Osteocyte (in vitro differentiated cells): ENCODE data around the gene U2AF2. TPM values are rescaled to one million over a fixed set of nuclear protein-coding genes. Genes with fewer than 3 reads are reported as not detected.

ENCODE experiments used
- DNase-seq: peaks from one replicate; pipeline ENCODE4 v3.0.0; 2021; ENCODE audit warnings: mixed read lengths; ENCODE audit not compliant: unreplicated experiment; ENCODE audit errors: extremely low spot score
- H3K27ac Mint-ChIP-seq: one replicate; pipeline ENCODE4 v1.8.0; 2021; ENCODE audit warnings: mild to moderate bottlenecking, mixed read lengths; ENCODE audit not compliant: unreplicated experiment
- H3K27me3 Mint-ChIP-seq: one replicate; pipeline ENCODE4 v1.8.0; 2021; ENCODE audit warnings: mixed read lengths; ENCODE audit not compliant: unreplicated experiment
- H3K36me3 Mint-ChIP-seq: one replicate; pipeline ENCODE4 v1.8.0; 2021; ENCODE audit warnings: mixed read lengths; ENCODE audit not compliant: unreplicated experiment
- H3K4me1 Mint-ChIP-seq: one replicate; pipeline ENCODE4 v1.8.0; 2021; ENCODE audit warnings: mixed read lengths; ENCODE audit not compliant: unreplicated experiment
- H3K4me3 Mint-ChIP-seq: one replicate; pipeline ENCODE4 v1.8.0; 2021; ENCODE audit warnings: mild to moderate bottlenecking, moderate library complexity, mixed read lengths; ENCODE audit not compliant: unreplicated experiment
- H3K9me3 Mint-ChIP-seq: one replicate; pipeline ENCODE4 v1.8.0; 2021; ENCODE audit warnings: mixed read lengths; ENCODE audit not compliant: unreplicated experiment
- CTCF ChIP-seq: fragments of 200-600 bp; sonication (generic); IDR thresholded peaks from 2 replicates; pipeline ENCODE4 v1.5.0; 2021; ENCODE audit warnings: antibody characterized with exemption, mild to moderate bottlenecking, moderate library complexity
- total RNA-seq: library from RNA; stranded (reverse); gene quantifications from 2 replicates; pipeline ENCODE4 v1.2.1, GENCODE V29; 2021

Gene U2AF2
- total RNA-seq, 1 donor from 2014 or later = 189 TPM

- H3K9me3 Mint-ChIP-seq = no peaks in the 10 kb centered on the region
- no peak overlapping the region for H3K27ac Mint-ChIP-seq
- no peaks in the 10 kb centered on the region for H3K27me3 Mint-ChIP-seq
- DNase-seq = no peak
- no peak overlapping the region for H3K4me3 Mint-ChIP-seq
- H3K4me1 Mint-ChIP-seq = peaks cover 6% of the 10 kb centered on the region
- H3K36me3 Mint-ChIP-seq = peaks cover 40% of the 10 kb centered on the region
- TF ChIP-seq CTCF = no peak
Measured at GRCh38 chr19:55666343-55667005, 11.6 kb downstream of the U2AF2 start.

- no peak overlapping the region for H3K27ac Mint-ChIP-seq
Measured at GRCh38 chr19:55667006-55667381, 12.2 kb downstream of the U2AF2 start.

GRCh38 chr19:55667511-55667910 is 12.7 kb downstream of the U2AF2 start:
- Mint-ChIP-seq H3K27me3 (no peaks in the 10 kb centered on the region), H3K36me3 (peaks cover 36% of the 10 kb centered on the region), H3K4me3 (no peak overlapping the region), H3K4me1 (peaks cover 12% of the 10 kb centered on the region), H3K9me3 (no peaks in the 10 kb centered on the region), H3K27ac (no peak overlapping the region)
- DNase-seq = no peak
- no peak for TF ChIP-seq CTCF

More at GRCh38 chr19:55667006-55667381, 12.2 kb downstream of the U2AF2 start:
- no peak for TF ChIP-seq CTCF
- no peaks in the 10 kb centered on the region for H3K27me3 Mint-ChIP-seq
- peaks cover 38% of the 10 kb centered on the region for H3K36me3 Mint-ChIP-seq
- peaks cover 9% of the 10 kb centered on the region for H3K4me1 Mint-ChIP-seq
- no peak overlapping the region for H3K4me3 Mint-ChIP-seq
- no peaks in the 10 kb centered on the region for H3K9me3 Mint-ChIP-seq
- DNase-seq = no peak

- H3K9me3 Mint-ChIP-seq = no peaks in the 10 kb centered on the region
- no peaks in the 10 kb centered on the region for H3K27me3 Mint-ChIP-seq
- no peak overlapping the region for H3K27ac Mint-ChIP-seq
- DNase-seq = no peak
- H3K4me3 Mint-ChIP-seq = no peak overlapping the region
- peaks cover 12% of the 10 kb centered on the region for H3K4me1 Mint-ChIP-seq
- H3K36me3 Mint-ChIP-seq = peaks cover 33% of the 10 kb centered on the region
- TF ChIP-seq CTCF = no peak
Measured at GRCh38 chr19:55667958-55668357, 13.1 kb downstream of the U2AF2 start.

- H3K9me3 Mint-ChIP-seq = no peaks in the 10 kb centered on the region
- no peak for TF ChIP-seq CTCF
- DNase-seq = no peak
- H3K4me3 Mint-ChIP-seq = no peak overlapping the region
- H3K4me1 Mint-ChIP-seq = peaks cover 13% of the 10 kb centered on the region
- H3K36me3 Mint-ChIP-seq = peaks cover 27% of the 10 kb centered on the region
- no peak overlapping the region for H3K27ac Mint-ChIP-seq
- H3K27me3 Mint-ChIP-seq = no peaks in the 10 kb centered on the region
Measured at GRCh38 chr19:55668603-55669348, 13.9 kb downstream of the U2AF2 start.
